Measurements from ENCODE around the gene LILRB3.
"Not testable (repeated sequence)": the region's sequence is repeated elsewhere in the genome, so short reads cannot be mapped to it uniquely, and the experiment has no call there.

The LILRB3 gene

GRCh38 chr19:54222474-54223276 is at the start of gene LILRB3:
LILRB3 (minus strand) TSS chr19:54223007; CDS start chr19:54222976, 31 bp downstream.
- DNase-seq (ENCODE audit: low read depth in 1 of 2, low spot score in 1 of 2); in situ Hi-C loops (cut with HindIII; ENCODE audit: low pct_unique_long_range_greater_than_20kb, low sequenced_read_pairs): not testable (repeated sequence)

- DNase-seq (ENCODE audit: low read depth in 1 of 2, low spot score in 1 of 2); in situ Hi-C loops (cut with HindIII; ENCODE audit: low pct_unique_long_range_greater_than_20kb, low sequenced_read_pairs): not testable (repeated sequence)
Measured at GRCh38 chr19:54272181-54272580, 49.4 kb upstream of the LILRB3 start.

- in situ Hi-C loops (cut with HindIII; ENCODE audit: low pct_unique_long_range_greater_than_20kb, low sequenced_read_pairs); DNase-seq (ENCODE audit: low read depth in 1 of 2, low spot score in 1 of 2): not testable (repeated sequence)
Measured at GRCh38 chr19:54271587-54271986, 48.8 kb upstream of the LILRB3 start.

GRCh38 chr19:54271106-54271505 is 48.3 kb upstream of the LILRB3 start:
- DNase-seq (ENCODE audit: low read depth in 1 of 2, low spot score in 1 of 2) = no peak
- no peak for TF ChIP-seq JUND (IDR thresholded peaks at IDR 0.05; ENCODE audit: low read depth)
- in situ Hi-C loops (cut with HindIII; ENCODE audit: low pct_unique_long_range_greater_than_20kb, low sequenced_read_pairs) = no loop called here

GRCh38 chr19:54268936-54269335 is 46.1 kb upstream of the LILRB3 start:
- no peak for DNase-seq (ENCODE audit: low read depth in 1 of 2, low spot score in 1 of 2)
- in situ Hi-C loops (cut with HindIII; ENCODE audit: low pct_unique_long_range_greater_than_20kb, low sequenced_read_pairs) = no loop called here
- TF ChIP-seq JUND (IDR thresholded peaks at IDR 0.05; ENCODE audit: low read depth) = no peak

- in situ Hi-C loops (cut with HindIII; ENCODE audit: low pct_unique_long_range_greater_than_20kb, low sequenced_read_pairs) = no loop called here
- peak; percentile 35 to 85 for DNase-seq (ENCODE audit: low read depth in 1 of 2, low spot score in 1 of 2)
- TF ChIP-seq JUND (IDR thresholded peaks at IDR 0.05; ENCODE audit: low read depth) = no peak
Measured at GRCh38 chr19:54266133-54266532, 43.3 kb upstream of the LILRB3 start.

GRCh38 chr19:54262470-54262869 is 39.7 kb upstream of the LILRB3 start:
- DNase-seq (ENCODE audit: low read depth in 1 of 2, low spot score in 1 of 2) = no peak
- no peak for TF ChIP-seq JUND (IDR thresholded peaks at IDR 0.05; ENCODE audit: low read depth)
- in situ Hi-C loops (cut with HindIII; ENCODE audit: low pct_unique_long_range_greater_than_20kb, low sequenced_read_pairs) = no loop called here

GRCh38 chr19:54262066-54262465 is 39.3 kb upstream of the LILRB3 start:
- in situ Hi-C loops (cut with HindIII; ENCODE audit: low pct_unique_long_range_greater_than_20kb, low sequenced_read_pairs) = no loop called here
- no peak for TF ChIP-seq JUND (IDR thresholded peaks at IDR 0.05; ENCODE audit: low read depth)
- DNase-seq (ENCODE audit: low read depth in 1 of 2, low spot score in 1 of 2) = no peak

GRCh38 chr19:54257116-54257480 is 34.3 kb upstream of the LILRB3 start, which contains the start of gene LILRB5:
LILRB5 (minus strand) TSS chr19:54257273; CDS start chr19:54257193, 80 bp downstream.
- in situ Hi-C loops (cut with HindIII; ENCODE audit: low pct_unique_long_range_greater_than_20kb, low sequenced_read_pairs) = no loop called here
- no peak for TF ChIP-seq JUND (IDR thresholded peaks at IDR 0.05; ENCODE audit: low read depth)
- no peak for DNase-seq (ENCODE audit: low read depth in 1 of 2, low spot score in 1 of 2)

GRCh38 chr19:54256250-54257115 is 33.7 kb upstream of the LILRB3 start:
- in situ Hi-C loops (cut with HindIII; ENCODE audit: low pct_unique_long_range_greater_than_20kb, low sequenced_read_pairs) = no loop called here
- TF ChIP-seq JUND (IDR thresholded peaks at IDR 0.05; ENCODE audit: low read depth) = no peak
- DNase-seq (ENCODE audit: low read depth in 1 of 2, low spot score in 1 of 2) = no peak

GRCh38 chr19:54255105-54255775 is 32.4 kb upstream of the LILRB3 start:
- DNase-seq (ENCODE audit: low read depth in 1 of 2, low spot score in 1 of 2) = no peak
- in situ Hi-C loops (cut with HindIII; ENCODE audit: low pct_unique_long_range_greater_than_20kb, low sequenced_read_pairs) = no loop called here
- no peak for TF ChIP-seq JUND (IDR thresholded peaks at IDR 0.05; ENCODE audit: low read depth)

GRCh38 chr19:54254195-54254906 is 31.5 kb upstream of the LILRB3 start:
- no peak for TF ChIP-seq JUND (IDR thresholded peaks at IDR 0.05; ENCODE audit: low read depth)
- in situ Hi-C loops (cut with HindIII; ENCODE audit: low pct_unique_long_range_greater_than_20kb, low sequenced_read_pairs) = no loop called here
- no peak for DNase-seq (ENCODE audit: low read depth in 1 of 2, low spot score in 1 of 2)

All from T47D (cell line).